Liver (tissue), 9 donors: ENCODE data around the gene GALNT8. TPM values are rescaled to one million over a fixed set of nuclear protein-coding genes. Genes with fewer than 3 reads are reported as not detected.

Source experiments
- DNase-seq: peaks from one replicate; pipeline ENCODE4 v3.0.0-alpha.2; 2017; ENCODE audit warnings: low spot score
- H3K27ac ChIP-seq, 2 donors: one replicate each; pipeline ENCODE4 v1.7.0; 2013; ENCODE audit warnings: inconsistent platforms in 2 of 2, low read length in 2 of 2, control low read depth in 1 of 2, low read depth in 1 of 2, mild to moderate bottlenecking in 1 of 2
- H3K27me3 ChIP-seq, 4 donors: one replicate each; pipeline versions ENCODE4 v1.6.1 to v1.7.0; 2013; ENCODE audit warnings: low read length in 3 of 4, inconsistent platforms in 1 of 4, mild to moderate bottlenecking in 1 of 4, moderate library complexity in 1 of 4; ENCODE audit not compliant: control insufficient read depth in 4 of 4, insufficient read depth in 4 of 4
- H3K36me3 ChIP-seq, 4 donors: one replicate each; pipeline versions ENCODE4 v1.6.1 to v1.7.0; 2013; ENCODE audit warnings: low read length in 3 of 4, mild to moderate bottlenecking in 3 of 4, low read depth in 1 of 4, moderate library complexity in 1 of 4; ENCODE audit not compliant: control insufficient read depth in 4 of 4, insufficient read depth in 3 of 4
- H3K4me1 ChIP-seq, 4 donors: one replicate each; pipeline versions ENCODE4 v1.6.1 to v1.7.0; 2013; ENCODE audit warnings: low read length in 3 of 4, mild to moderate bottlenecking in 3 of 4, moderate library complexity in 1 of 4; ENCODE audit not compliant: control insufficient read depth in 4 of 4, insufficient read depth in 4 of 4
- H3K4me3 ChIP-seq, 3 donors: one replicate each; pipeline versions ENCODE4 v1.6.1 to v1.7.0; 2013; ENCODE audit warnings: low read length in 3 of 3, control low read depth in 1 of 3, low read depth in 1 of 3, mild to moderate bottlenecking in 1 of 3
- H3K9ac ChIP-seq, 2 donors: one replicate each; pipeline ENCODE4 v1.7.0; 2013; ENCODE audit warnings: low read length in 2 of 2, mild to moderate bottlenecking in 2 of 2, moderate library complexity in 2 of 2, control low read depth in 1 of 2, low read depth in 1 of 2
- H3K9me3 ChIP-seq, 4 donors: one replicate each; pipeline versions ENCODE4 v1.6.1 to v1.7.0; 2013; ENCODE audit warnings: low read length in 3 of 4; ENCODE audit not compliant: control insufficient read depth in 4 of 4
- EGR1 ChIP-seq, 2 donors: IDR thresholded peaks; 2 replicates each; pipeline ENCODE4 v1.6.1; 2016 to 2018; ENCODE audit warnings: antibody characterized with exemption in 2 of 2, low read depth in 2 of 2
- FOXA1 ChIP-seq: IDR thresholded peaks from 2 replicates; pipeline ENCODE4 v1.6.1; 2016; ENCODE audit warnings: antibody characterized with exemption
- FOXA2 ChIP-seq: IDR thresholded peaks from 2 replicates; pipeline ENCODE4 v1.6.1; 2016; ENCODE audit warnings: antibody characterized with exemption
- GABPA ChIP-seq, 2 donors: IDR thresholded peaks in 1 of 2; conservative IDR thresholded peaks in 1 of 2; 2 replicates each; pipeline ENCODE4 v1.6.1; 2016; ENCODE audit warnings: antibody characterized with exemption in 2 of 2, mild to moderate bottlenecking in 1 of 2, moderate library complexity in 1 of 2
- HNF4A ChIP-seq, 2 donors: conservative IDR thresholded peaks; 2 replicates each; pipeline ENCODE4 v1.6.1; 2016; ENCODE audit warnings: antibody characterized with exemption in 2 of 2, mild to moderate bottlenecking in 2 of 2
- HNF4G ChIP-seq: IDR thresholded peaks from 2 replicates; pipeline ENCODE4 v1.6.1; 2016; ENCODE audit warnings: antibody characterized with exemption
- JUND ChIP-seq, 2 donors: IDR thresholded peaks; 2 replicates each; pipeline ENCODE4 v1.6.1; 2016; ENCODE audit warnings: antibody characterized with exemption in 2 of 2
- NR2F2 ChIP-seq: IDR thresholded peaks from 2 replicates; pipeline ENCODE4 v1.6.1; 2016; ENCODE audit warnings: antibody characterized with exemption
- RAD21 ChIP-seq, 2 donors: IDR thresholded peaks; 2 replicates each; pipeline ENCODE4 v1.6.1; 2016; ENCODE audit warnings: antibody characterized with exemption in 2 of 2, mild to moderate bottlenecking in 2 of 2
- RXRA ChIP-seq, 2 donors: IDR thresholded peaks; 2 replicates each; pipeline ENCODE4 v1.6.1; 2017 to 2018; ENCODE audit warnings: antibody characterized with exemption in 2 of 2, mild to moderate bottlenecking in 1 of 2
- SP1 ChIP-seq: IDR thresholded peaks from 2 replicates; pipeline ENCODE4 v1.6.1; 2018; ENCODE audit warnings: antibody characterized with exemption, mild to moderate bottlenecking
- TAF1 ChIP-seq: conservative IDR thresholded peaks from 2 replicates; pipeline ENCODE4 v1.6.1; 2016; ENCODE audit warnings: antibody characterized with exemption, mild to moderate bottlenecking
- YY1 ChIP-seq: IDR thresholded peaks from 2 replicates; pipeline ENCODE4 v1.6.1; 2016; ENCODE audit warnings: antibody characterized with exemption, mild to moderate bottlenecking
- WGBS: extraction: QIAGEN DNeasy Blood & Tissue Kit; methylation state at CpG from one replicate; pipeline ENCODE4 v1.1.7; 2013; 5-methylcytosine and 5-hydroxymethylcytosine counted together
- polyA plus RNA-seq, 2 donors: library from polyadenylated mRNA; stranded (reverse) in 1 of 2; unstranded in 1 of 2; fragments of 200-250 nt in 1 of 2; fragments of >200 nt in 1 of 2; fragmentation: Nextera tagmentation in 1 of 2; extraction: Ambion mirVana in 1 of 2; gene quantifications; one replicate each; pipeline versions ENCODE4 v1.2.1 to v1.2.3, GENCODE V29; 2013 to 2015
- total RNA-seq, 2 donors: library from RNA; depleted of rRNA; stranded (reverse); fragments of >200 nt; gene quantifications; one replicate each; pipeline ENCODE4 v1.2.3, GENCODE V29; 2014
- TF ChIP-seq, protein P1 (sequence below): fragments of 150-350 bp; IDR thresholded peaks from 2 replicates; pipeline ENCODE4 v1.5.1; 2017; ENCODE audit warnings: improper control_type of control experiment, low read depth, low read length; ENCODE audit not compliant: missing input control
- TF ChIP-seq, protein P2 (sequence below): IDR thresholded peaks from 2 replicates; pipeline ENCODE4 v1.6.1; 2016; ENCODE audit warnings: antibody characterized with exemption
- TF ChIP-seq, protein P3 (sequence below): IDR thresholded peaks from 2 replicates; pipeline ENCODE4 v1.6.1; 2016; ENCODE audit warnings: antibody characterized with exemption
- TF ChIP-seq, protein P4 (sequence below): IDR thresholded peaks from 2 replicates; pipeline ENCODE4 v1.6.1; 2016; ENCODE audit warnings: antibody characterized with exemption, mild to moderate bottlenecking
- donor health status: healthy.
- donor health status: healthy.
- donor health status: healthy.
- donor health status: healthy.
- donor health status: healthy.

Gene GALNT8
- total and polyA plus RNA-seq, 4 donors: 0.03 to 0.25 (median 0.19) TPM; not detected in 1

DNA sequence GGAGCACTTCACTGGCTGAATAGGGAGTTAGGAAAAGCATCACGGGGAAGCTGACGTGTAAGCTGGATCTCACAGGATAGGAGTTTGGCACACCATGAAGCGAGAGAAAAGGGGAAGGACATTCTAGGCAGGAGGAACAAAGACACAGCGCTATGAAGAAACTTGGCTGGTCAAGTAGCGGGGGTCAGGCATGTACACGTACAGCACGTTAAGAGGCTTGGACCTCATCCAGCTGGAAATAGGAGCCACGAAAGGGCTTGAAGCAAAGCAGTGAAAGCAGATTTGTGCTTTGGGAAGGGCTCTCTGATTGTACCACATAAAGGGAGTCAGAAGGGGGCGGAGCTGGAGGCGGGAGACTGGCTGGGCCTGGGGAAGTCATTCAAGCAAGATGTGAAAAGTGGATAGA, 19.6 kb upstream of the GALNT8 start:
- no peak for DNase-seq

DNA sequence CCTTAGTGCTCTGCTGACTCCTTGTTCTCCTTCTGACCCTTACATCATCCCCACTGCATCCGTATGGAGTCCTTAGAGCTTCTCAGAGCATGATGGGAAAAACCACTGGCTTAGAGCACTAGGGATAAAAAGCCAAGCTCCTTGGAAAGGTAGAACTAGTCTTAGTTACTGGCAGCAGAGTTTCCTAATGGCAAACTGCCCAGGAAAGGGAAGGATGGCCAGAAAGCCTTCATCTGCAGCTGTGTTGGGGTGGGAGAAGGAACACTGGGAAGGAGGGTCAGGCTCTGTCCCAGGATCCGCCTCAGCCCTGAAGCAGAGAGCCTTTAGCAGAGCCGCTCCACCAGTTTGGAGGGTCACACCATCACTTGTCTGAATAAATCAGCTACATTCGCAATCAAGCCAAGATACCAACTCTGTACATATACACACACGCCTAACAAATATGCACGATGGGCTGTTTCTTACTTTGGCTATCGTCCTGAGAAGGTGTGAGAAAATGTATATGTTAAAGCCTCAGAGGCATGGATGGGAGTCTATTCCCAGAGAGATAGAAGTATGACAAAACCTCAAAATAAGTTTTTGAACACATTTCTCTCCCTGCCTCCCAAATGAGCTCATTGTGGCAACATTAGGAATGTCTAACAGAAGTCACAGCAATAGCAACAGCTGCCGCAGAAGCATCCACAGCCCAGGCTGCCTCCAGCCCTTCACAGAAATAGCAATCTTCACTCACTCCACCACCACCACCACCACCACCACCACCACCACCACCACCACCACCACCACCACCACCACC, 18.6 kb upstream of the GALNT8 start:
- Histone ChIP-seq H3K27ac (no peak overlapping the region), H3K9me3 (no peaks in the 10 kb centered on the region), H3K4me1 (peaks cover 0 to 1% (median under 1%) of the 10 kb centered on the region in 4 donors), H3K9ac (no peak overlapping the region), H3K4me3 (no peak overlapping the region), H3K27me3 (no peaks in the 10 kb centered on the region), H3K36me3 (no peaks in the 10 kb centered on the region)
- 93% methylated on average over 8 of the region's 8 CpGs for WGBS
- DNase-seq: no peak
- no peak for TF ChIP-seq FOXA1
- TF ChIP-seq HNF4G: no peak
- no peak for TF ChIP-seq RXRA (IDR thresholded peaks at IDR 0.05)
- TF ChIP-seq, protein P1, sequence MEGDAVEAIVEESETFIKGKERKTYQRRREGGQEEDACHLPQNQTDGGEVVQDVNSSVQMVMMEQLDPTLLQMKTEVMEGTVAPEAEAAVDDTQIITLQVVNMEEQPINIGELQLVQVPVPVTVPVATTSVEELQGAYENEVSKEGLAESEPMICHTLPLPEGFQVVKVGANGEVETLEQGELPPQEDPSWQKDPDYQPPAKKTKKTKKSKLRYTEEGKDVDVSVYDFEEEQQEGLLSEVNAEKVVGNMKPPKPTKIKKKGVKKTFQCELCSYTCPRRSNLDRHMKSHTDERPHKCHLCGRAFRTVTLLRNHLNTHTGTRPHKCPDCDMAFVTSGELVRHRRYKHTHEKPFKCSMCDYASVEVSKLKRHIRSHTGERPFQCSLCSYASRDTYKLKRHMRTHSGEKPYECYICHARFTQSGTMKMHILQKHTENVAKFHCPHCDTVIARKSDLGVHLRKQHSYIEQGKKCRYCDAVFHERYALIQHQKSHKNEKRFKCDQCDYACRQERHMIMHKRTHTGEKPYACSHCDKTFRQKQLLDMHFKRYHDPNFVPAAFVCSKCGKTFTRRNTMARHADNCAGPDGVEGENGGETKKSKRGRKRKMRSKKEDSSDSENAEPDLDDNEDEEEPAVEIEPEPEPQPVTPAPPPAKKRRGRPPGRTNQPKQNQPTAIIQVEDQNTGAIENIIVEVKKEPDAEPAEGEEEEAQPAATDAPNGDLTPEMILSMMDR: no peak
- TF ChIP-seq FOXA2: no peak
- TF ChIP-seq, protein P2, sequence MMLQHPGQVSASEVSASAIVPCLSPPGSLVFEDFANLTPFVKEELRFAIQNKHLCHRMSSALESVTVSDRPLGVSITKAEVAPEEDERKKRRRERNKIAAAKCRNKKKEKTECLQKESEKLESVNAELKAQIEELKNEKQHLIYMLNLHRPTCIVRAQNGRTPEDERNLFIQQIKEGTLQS: no peak
- no peak for TF ChIP-seq JUND (IDR thresholded peaks at IDR 0.05)

More for the DNA sequence above, 19.6 kb upstream of the GALNT8 start:
- Histone ChIP-seq H3K9ac (no peak overlapping the region), H3K4me1 (no peaks in the 10 kb centered on the region), H3K36me3 (no peaks in the 10 kb centered on the region), H3K4me3 (no peak overlapping the region), H3K27me3 (no peaks in the 10 kb centered on the region), H3K27ac (no peak overlapping the region), H3K9me3 (no peaks in the 10 kb centered on the region)
- 86% methylated on average over 10 of the region's 10 CpGs for WGBS
- no peak for TF ChIP-seq FOXA2
- no peak for TF ChIP-seq YY1

DNA sequence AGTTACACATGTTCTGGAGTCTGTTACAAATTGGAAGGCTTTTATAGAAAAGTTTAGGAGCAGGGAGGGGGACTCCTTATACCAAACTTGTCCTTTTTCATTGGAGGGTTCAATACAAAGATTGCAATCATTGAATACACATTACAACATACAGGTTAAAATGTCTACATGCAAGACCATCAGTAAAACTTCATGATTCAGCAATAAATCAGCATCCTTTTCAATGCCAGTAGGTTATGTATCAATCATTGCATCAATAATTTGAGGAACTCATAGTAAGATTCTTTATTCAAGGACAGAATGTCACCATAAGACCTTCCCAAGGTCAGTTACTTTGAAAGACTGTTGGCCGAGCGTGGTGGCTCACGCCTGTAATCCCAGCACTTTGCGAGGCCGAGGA, 16.5 kb upstream of the GALNT8 start:
- no peaks in the 10 kb centered on the region for H3K27me3 ChIP-seq
- no peak overlapping the region for H3K4me3 ChIP-seq
- 91% methylated on average over 5 of the region's 5 CpGs for WGBS
- no peak for DNase-seq
- H3K27ac ChIP-seq: no peak overlapping the region
- no peaks in the 10 kb centered on the region for H3K36me3 ChIP-seq
- peaks cover 0 to 15% (median 13%) of the 10 kb centered on the region in 4 donors for H3K4me1 ChIP-seq
- no peak overlapping the region for H3K9ac ChIP-seq
- H3K9me3 ChIP-seq: no peaks in the 10 kb centered on the region
- TF ChIP-seq, protein P2: no peak
- TF ChIP-seq RAD21 (IDR thresholded peaks at IDR 0.05): no peak
- TF ChIP-seq SP1: no peak
- TF ChIP-seq, protein P1: no peak
- no peak for TF ChIP-seq GABPA (IDR thresholded peaks at IDR 0.05 in 1 of 2, conservative IDR thresholded peaks at IDR 0.05 in 1 of 2)
- TF ChIP-seq, protein P3, sequence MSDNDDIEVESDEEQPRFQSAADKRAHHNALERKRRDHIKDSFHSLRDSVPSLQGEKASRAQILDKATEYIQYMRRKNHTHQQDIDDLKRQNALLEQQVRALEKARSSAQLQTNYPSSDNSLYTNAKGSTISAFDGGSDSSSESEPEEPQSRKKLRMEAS: no peak
- TF ChIP-seq NR2F2: no peak
- no peak for TF ChIP-seq EGR1 (IDR thresholded peaks at IDR 0.05; ENCODE audit: low read depth in 2 of 2)
- TF ChIP-seq HNF4A (conservative IDR thresholded peaks at IDR 0.05): no peak
- no peak for TF ChIP-seq TAF1
- no peak for TF ChIP-seq FOXA2
- no peak for TF ChIP-seq FOXA1
- no peak for TF ChIP-seq YY1
- TF ChIP-seq, protein P4, sequence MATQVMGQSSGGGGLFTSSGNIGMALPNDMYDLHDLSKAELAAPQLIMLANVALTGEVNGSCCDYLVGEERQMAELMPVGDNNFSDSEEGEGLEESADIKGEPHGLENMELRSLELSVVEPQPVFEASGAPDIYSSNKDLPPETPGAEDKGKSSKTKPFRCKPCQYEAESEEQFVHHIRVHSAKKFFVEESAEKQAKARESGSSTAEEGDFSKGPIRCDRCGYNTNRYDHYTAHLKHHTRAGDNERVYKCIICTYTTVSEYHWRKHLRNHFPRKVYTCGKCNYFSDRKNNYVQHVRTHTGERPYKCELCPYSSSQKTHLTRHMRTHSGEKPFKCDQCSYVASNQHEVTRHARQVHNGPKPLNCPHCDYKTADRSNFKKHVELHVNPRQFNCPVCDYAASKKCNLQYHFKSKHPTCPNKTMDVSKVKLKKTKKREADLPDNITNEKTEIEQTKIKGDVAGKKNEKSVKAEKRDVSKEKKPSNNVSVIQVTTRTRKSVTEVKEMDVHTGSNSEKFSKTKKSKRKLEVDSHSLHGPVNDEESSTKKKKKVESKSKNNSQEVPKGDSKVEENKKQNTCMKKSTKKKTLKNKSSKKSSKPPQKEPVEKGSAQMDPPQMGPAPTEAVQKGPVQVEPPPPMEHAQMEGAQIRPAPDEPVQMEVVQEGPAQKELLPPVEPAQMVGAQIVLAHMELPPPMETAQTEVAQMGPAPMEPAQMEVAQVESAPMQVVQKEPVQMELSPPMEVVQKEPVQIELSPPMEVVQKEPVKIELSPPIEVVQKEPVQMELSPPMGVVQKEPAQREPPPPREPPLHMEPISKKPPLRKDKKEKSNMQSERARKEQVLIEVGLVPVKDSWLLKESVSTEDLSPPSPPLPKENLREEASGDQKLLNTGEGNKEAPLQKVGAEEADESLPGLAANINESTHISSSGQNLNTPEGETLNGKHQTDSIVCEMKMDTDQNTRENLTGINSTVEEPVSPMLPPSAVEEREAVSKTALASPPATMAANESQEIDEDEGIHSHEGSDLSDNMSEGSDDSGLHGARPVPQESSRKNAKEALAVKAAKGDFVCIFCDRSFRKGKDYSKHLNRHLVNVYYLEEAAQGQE: no peak
- no peak for TF ChIP-seq JUND (IDR thresholded peaks at IDR 0.05)
